HG03378 (cell line): ENCODE data around the gene CLDN5.

ENCODE experiments used
- ATAC-seq: cut with Tn5 transposase; IDR thresholded peaks from one replicate; pipeline ENCODE4 v1.9.1; 2021; ENCODE audit warnings: mild to moderate bottlenecking, moderate library complexity; ENCODE audit not compliant: unreplicated experiment

Gene CLDN5

DNA sequence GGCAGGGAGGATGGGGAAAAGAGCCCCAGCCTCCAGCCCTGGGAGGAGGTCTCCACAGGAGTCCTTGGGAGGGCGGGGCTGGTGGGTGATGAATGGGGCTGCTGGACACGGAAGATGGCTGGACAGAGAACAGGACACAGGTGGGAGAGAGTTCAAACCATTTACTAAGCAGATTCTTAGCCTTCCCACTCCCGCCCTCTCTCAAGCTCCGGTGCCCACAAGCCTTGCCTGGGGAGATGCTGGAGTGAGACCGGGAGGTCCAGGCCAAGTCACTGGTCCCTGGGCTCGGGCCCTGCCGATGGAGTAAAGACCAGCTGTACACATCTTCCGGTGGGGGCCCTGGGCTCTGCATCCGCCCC, 1.4 kb downstream of the CLDN5 start:
- ATAC-seq = no peak

DNA sequence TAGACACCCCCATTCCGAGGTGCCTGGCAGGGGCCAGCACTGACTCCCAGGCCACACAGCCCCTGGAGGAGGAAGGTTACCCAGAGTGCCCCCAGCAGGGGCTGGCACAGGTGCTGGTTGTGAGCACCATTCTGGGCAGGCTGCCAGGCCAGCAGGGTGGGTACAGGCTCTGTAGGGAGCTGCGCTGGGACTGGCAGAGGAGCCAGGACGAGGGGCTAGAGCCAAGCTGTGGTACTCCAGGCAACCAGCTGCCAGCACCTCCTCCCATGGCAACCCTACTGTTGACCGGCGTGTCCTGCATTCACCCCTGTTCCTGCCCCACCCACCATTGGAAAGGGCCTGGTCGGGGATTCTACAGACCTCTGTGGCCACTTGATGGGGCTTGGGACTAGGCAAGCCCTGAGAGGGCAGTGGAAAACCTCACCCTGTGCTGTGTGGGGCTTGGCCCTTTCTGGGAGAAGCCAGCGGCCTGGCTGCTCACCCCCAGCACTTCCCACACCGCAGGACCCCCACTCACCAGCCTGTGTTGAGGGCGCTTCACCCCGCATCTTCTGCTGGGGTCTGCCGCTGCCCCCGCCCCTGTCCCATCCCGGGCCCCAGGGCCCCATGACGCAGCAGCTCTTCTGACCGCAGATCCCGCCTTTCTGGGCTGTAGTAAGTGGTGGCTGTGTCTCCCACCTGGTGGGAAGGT, 1.9 kb downstream of the CLDN5 start:
- ATAC-seq = no peak

DNA sequence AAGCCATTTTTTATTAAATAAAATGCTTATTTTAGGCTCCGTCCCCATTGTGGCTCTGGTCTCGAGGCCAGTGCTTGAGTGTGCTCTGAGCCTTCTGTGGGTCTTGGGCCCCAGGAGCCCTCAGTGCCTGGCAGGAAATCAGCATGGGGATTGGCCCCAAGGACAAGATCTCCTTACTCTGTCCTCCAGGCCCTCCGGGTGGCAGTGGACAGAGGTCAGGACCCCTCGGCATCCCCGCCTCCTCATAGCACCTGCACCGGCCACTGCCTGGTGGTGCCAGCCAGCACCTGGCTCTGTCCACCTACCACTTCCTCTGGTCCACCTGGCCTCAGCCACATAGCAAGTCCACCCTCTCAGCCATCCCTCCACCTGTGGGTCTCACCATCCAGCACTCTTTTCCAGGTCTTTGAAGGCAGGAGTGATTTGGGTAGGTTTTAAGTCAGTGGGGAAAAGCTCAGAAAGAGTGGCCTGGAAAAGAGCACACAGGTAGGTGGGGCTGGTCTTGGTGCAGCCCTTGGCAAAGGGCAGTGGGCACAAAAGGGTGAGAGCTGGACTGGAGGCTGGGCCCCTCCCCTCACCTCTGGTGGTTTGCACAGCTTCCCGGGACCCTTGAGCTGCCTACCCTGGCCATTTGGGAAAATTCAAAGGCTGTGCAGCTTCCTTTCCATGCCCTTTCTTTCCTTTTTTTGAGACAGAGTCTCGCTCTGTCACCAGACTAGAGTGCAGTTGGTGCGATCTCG, 3.5 kb downstream of the CLDN5 start:
- ATAC-seq = no peak

DNA sequence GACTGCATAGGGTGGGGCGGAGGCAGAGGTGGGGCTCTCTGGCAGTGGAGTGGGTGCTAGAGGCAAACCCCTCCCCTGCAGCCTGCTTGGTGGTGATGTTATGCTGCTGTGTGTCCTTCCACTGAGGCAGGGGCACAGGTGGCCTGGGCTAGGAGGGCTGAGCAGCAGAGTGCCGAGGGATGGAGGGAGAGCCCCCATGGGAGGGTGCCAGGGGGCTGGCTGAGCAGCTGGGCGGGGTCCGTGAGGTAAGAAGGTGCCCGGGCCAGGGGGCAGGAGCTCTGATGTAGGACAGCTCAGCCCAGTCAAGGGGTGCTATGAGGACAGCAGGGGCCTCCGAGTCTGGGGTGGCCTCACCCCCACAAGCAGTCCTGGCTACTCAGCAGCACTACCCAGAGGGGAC, 4.2 kb downstream of the CLDN5 start:
- no peak for ATAC-seq

- ATAC-seq = no peak
These were observed 4.9 kb downstream of the CLDN5 start for GRCh38 chr22:19519041-19519926.

- no peak for ATAC-seq
These were observed 5.6 kb downstream of the CLDN5 start for GRCh38 chr22:19518635-19519034.

- no peak for ATAC-seq
These were observed 6.1 kb downstream of the CLDN5 start for GRCh38 chr22:19517919-19518611.

GRCh38 chr22:19517171-19517500, 7.1 kb downstream of the CLDN5 start:
- ATAC-seq = no peak

DNA sequence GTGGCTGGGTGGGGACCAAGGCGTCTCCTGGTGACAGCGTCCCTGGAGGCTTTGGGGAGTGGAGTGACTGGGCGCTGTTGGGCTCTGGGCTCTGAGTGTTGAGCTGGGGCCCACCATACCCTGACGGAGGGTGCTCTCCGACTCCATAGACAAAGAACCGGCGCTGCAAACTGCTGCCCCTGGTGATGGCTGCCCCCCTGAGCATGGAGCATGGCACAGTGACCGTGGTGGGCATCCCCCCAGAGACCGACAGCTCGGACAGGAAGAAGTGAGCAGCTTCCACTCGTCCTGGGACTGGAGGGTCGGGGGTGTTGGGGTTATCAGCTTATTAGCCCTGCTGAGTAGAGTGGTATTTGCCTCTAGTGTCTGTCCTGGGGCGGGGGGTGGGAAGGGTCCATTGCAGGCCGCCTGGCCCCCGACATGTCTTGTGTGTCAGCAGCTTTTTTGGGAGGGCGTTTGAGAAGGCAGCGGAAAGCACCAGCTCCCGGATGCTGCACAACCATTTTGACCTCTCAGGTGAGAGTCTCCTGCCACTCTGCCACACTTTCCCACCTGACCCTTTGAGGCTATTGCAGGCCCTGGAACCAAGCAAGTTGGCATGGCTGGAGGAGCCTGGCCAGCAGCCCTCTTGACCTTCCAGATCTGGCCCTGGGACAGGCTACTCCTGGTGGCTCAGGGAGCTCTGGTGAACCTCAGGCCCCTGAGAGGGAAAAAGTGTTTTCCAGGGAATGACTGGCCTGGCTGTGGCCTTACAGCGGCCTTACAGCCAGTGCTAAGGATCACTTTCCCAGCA, 7.6 kb downstream of the CLDN5 start:
- no peak for ATAC-seq

DNA sequence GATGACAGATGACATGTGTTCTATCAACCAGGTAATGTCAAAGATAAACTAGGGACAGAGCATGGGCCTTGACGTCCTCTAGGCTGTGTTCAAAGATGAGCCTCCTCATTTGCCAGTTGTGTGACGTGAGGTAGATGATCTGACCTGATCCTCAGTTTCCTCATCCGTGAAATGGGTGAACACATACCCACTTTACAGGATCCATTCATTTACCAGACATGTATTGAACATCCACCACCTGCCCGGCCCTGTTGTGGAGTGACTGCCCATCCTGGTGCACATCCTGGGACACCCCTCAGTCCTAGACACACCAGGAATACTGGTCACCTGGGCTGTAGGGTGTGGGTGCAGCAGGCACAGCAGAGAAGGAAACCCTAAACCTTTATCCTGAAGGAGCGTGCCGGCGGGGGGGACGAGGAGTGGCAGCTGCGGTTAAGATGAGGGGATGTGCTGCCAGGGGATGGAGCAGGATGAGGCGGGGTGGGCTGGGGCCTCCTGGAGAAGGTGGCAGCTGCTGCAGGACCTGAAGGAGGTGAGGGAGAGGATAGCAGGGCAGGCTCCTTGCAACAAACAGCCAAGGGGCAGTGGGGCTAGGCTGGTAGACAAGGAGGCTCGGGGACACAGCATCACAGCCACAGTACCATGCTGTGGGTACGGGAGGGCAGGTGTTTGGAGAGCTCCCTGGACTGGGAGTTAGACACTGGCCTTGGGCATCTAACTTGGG, 8.4 kb downstream of the CLDN5 start:
- no peak for ATAC-seq

GRCh38 chr22:19514831-19515565, 9.2 kb downstream of the CLDN5 start:
- ATAC-seq = no peak

DNA sequence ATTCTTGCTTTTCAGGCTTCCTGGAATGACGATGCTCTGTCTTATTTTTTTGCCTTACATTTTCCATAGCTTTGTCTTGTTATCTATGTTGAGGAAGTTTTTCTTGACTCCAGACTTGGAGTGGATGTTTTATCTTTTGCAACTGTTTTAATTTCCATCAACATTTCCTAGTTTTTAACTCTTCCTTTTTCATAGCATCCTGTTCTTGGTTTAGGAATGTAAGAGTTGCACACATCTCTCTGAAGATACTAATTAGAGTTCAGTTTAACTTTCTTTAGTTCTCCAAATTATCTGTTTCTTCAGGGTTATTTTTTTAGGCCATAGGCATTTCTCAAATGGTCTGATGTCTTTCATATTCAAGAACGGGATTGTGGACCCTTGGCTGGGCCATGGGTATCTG, 10.4 kb downstream of the CLDN5 start:
- ATAC-seq = no peak

DNA sequence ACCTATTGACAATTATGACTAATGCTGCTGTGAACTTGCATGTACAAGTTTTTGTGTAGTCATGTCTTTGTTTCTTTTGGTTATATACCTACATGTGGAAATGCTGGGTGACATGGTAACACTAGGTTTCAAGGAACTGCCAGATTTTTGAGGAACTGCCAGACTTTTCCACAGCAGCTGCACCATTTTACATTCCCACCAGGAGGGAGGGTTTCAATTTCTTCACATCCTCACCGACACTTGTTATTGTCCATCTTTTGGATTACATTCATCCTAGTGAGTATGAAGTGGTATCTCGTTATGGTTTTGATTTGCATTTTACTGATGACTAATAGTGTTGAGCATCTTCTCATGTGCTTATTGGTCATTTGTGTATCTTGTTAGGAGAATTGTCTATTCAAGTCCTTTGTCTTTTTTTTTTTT, 13.3 kb downstream of the CLDN5 start:
- ATAC-seq = no peak

DNA sequence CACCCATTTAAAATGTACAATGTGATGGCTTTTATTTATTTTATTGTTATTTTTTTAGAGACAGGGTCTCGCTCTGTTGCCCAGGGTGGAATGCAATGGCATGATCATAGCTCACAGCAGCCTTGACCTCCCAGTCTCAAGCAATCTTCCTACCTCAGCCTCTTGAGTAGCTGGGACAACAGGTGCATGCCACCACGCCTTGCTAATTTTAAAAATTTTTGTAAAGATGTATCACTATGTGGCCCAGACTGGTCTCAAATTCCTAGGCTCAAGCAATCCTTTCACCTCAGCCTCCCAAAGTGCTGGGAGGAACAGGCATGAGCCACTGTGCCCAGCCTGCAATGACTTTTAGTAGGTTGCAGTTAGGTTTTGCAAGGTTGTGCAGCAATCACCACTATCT, 14.3 kb downstream of the CLDN5 start:
- ATAC-seq = no peak

- no peak for ATAC-seq
These were observed 15.0 kb downstream of the CLDN5 start for GRCh38 chr22:19509191-19509590.

GRCh38 chr22:19508024-19508776, 16.0 kb downstream of the CLDN5 start:
- ATAC-seq = no peak

DNA sequence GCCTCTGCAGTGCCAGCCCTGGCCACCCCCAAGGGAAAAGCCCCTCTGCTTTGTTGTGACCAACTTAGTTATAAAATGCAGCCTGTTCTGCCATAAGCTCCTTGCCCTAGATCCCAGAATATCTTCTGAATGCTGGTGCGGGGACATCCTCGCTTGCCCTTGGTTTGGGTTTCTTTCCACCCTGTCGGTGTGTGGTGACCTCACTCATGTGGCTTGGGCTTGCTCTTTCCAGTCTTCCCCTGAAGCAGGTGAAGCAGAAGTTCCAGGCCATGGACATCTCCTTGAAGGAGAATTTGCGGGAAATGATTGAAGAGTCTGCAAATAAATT, 16.7 kb downstream of the CLDN5 start:
- no peak for ATAC-seq

- ATAC-seq = no peak
These were observed 18.0 kb downstream of the CLDN5 start for GRCh38 chr22:19506212-19506611.

- ATAC-seq = no peak
These were observed 18.5 kb downstream of the CLDN5 start for GRCh38 chr22:19505735-19506126.
